ENCODE measurements around the gene LAMA3. TPM values are rescaled to one million over a fixed set of nuclear protein-coding genes. Genes with fewer than 3 reads are reported as not detected.

Gene LAMA3
- total RNA-seq, 1 experiment from 2014 or later = 5.6 TPM

- H2AFZ ChIP-seq (ENCODE audit: low read depth, low read length, poor library complexity, severe bottlenecking) = no peak overlapping the region
- H3K27ac ChIP-seq (ENCODE audit: low read depth, low read length) = no peak overlapping the region
- CTCF ChIA-PET = no interaction called here
- H3K27me3 ChIP-seq (ENCODE audit: insufficient read depth, low read length) = no peaks in the 10 kb centered on the region
- RAD21 ChIA-PET (ENCODE audit: low non-redundant PET in 1 of 2, low total read pairs in 2 of 2, uncharacterized antibody in 2 of 2, unreplicated experiment in 2 of 2) = no interaction called here
- no peak for ATAC-seq
- intact Hi-C loops (cut with micrococcal nuclease) = no loop called here
- no peaks in the 10 kb centered on the region for H3K9me3 ChIP-seq (ENCODE audit: control insufficient read depth in 1 of 2, insufficient read depth in 1 of 2, low read depth in 1 of 2, low read length in 2 of 2)
- no TSS peak for BruUV-seq (replicated peaks)
- POLR2A ChIA-PET = no interaction called here
- no peak overlapping the region for H3K4me2 ChIP-seq (ENCODE audit: low read length)
- no peak overlapping the region for H3K9ac ChIP-seq (ENCODE audit: low read length)
- no peaks in the 10 kb centered on the region for H4K20me1 ChIP-seq (ENCODE audit: insufficient read depth)
- no peak for TF ChIP-seq CTCF (IDR thresholded peaks at IDR 0.05 in 2 of 3, conservative IDR thresholded peaks at IDR 0.05 in 1 of 3; ENCODE audit: borderline replicate concordance in 1 of 3, insufficient read depth in 1 of 3, low read depth in 2 of 3, low read length in 2 of 3)
- no peak for TF ChIP-seq EZH2phosphoT487 (IDR thresholded peaks at IDR 0.05; ENCODE audit: borderline replicate concordance)
- TF ChIP-seq, protein P1, sequence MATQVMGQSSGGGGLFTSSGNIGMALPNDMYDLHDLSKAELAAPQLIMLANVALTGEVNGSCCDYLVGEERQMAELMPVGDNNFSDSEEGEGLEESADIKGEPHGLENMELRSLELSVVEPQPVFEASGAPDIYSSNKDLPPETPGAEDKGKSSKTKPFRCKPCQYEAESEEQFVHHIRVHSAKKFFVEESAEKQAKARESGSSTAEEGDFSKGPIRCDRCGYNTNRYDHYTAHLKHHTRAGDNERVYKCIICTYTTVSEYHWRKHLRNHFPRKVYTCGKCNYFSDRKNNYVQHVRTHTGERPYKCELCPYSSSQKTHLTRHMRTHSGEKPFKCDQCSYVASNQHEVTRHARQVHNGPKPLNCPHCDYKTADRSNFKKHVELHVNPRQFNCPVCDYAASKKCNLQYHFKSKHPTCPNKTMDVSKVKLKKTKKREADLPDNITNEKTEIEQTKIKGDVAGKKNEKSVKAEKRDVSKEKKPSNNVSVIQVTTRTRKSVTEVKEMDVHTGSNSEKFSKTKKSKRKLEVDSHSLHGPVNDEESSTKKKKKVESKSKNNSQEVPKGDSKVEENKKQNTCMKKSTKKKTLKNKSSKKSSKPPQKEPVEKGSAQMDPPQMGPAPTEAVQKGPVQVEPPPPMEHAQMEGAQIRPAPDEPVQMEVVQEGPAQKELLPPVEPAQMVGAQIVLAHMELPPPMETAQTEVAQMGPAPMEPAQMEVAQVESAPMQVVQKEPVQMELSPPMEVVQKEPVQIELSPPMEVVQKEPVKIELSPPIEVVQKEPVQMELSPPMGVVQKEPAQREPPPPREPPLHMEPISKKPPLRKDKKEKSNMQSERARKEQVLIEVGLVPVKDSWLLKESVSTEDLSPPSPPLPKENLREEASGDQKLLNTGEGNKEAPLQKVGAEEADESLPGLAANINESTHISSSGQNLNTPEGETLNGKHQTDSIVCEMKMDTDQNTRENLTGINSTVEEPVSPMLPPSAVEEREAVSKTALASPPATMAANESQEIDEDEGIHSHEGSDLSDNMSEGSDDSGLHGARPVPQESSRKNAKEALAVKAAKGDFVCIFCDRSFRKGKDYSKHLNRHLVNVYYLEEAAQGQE (IDR thresholded peaks at IDR 0.05; ENCODE audit: low read depth) = no peak
- TF ChIP-seq MAX (IDR thresholded peaks at IDR 0.05) = no peak
- no peak for TF ChIP-seq CBX3 (IDR thresholded peaks at IDR 0.05; ENCODE audit: low read depth)
- no peak for TF ChIP-seq SIN3A (IDR thresholded peaks at IDR 0.05; ENCODE audit: low read depth)
- no peak for TF ChIP-seq ZFX (IDR thresholded peaks at IDR 0.05)
- TF ChIP-seq YY1 (IDR thresholded peaks at IDR 0.05; ENCODE audit: extremely low read depth, insufficient replicate concordance, low read depth, low read length) = no peak
- TF ChIP-seq EGR1 (IDR thresholded peaks at IDR 0.05; ENCODE audit: low read depth) = no peak
- no peak for TF ChIP-seq ELF1 (IDR thresholded peaks at IDR 0.05; ENCODE audit: borderline replicate concordance, low read depth)
- TF ChIP-seq POLR2AphosphoS5 (IDR thresholded peaks at IDR 0.05; ENCODE audit: low read depth, low read length) = no peak
- no peak for TF ChIP-seq RAD21 (IDR thresholded peaks at IDR 0.05; ENCODE audit: low read depth)
- no peak for TF ChIP-seq ZNF274 (IDR thresholded peaks at IDR 0.05; ENCODE audit: low read depth, low read length)
- peaks cover 23 to 24% of the 10 kb centered on the region in 2 experiments for H3K4me1 ChIP-seq (ENCODE audit: control insufficient read depth in 1 of 2, insufficient read depth in 2 of 2, low read length in 2 of 2)
- no peaks in the 10 kb centered on the region for H3K9me2 ChIP-seq (ENCODE audit: insufficient read depth)
- no peak for DNase-seq (ENCODE audit: low read depth, low spot score)
- H3K36me3 ChIP-seq (ENCODE audit: control insufficient read depth in 1 of 2, insufficient read depth in 2 of 2, low read length in 2 of 2) = no peaks in the 10 kb centered on the region
- no peak overlapping the region for H3K4me3 ChIP-seq (replicated peaks in 1 of 2; ENCODE audit: low read depth in 1 of 2, low read length in 2 of 2)
- H3K79me2 ChIP-seq (ENCODE audit: insufficient read depth, low read length) = no peaks in the 10 kb centered on the region
Observed at GRCh38 chr18:23880931-23881617, 191.8 kb downstream of the LAMA3 start.

Data from HCT116 (cell line).